Left lung (tissue), 10 donors: ENCODE data around the gene SPACA9. TPM values are rescaled to one million over a fixed set of nuclear protein-coding genes. Genes with fewer than 3 reads are reported as not detected.

Experiments
- ATAC-seq: fragments of 200-7000 bp; cut with Tn5 transposase; one replicate; pipeline ENCODE4 v1.9.1; 2020; ENCODE audit warnings: moderate library complexity
- DNase-seq, 4 donors: peaks; one replicate each; pipeline ENCODE4 v3.0.0-alpha.2; 2013 to 2020
- H3K27ac ChIP-seq, 2 donors: fragments of 200-600 bp; sonication (generic) in 1 of 2; one replicate each; pipeline versions ENCODE4 v1.5.0 to v1.8.0; 2020 to 2021
- H3K27me3 ChIP-seq, 2 donors: fragments of 200-600 bp; sonication (generic) in 1 of 2; one replicate each; pipeline versions ENCODE4 v1.5.0 to v1.8.0; 2020 to 2021
- H3K36me3 ChIP-seq, 2 donors: fragments of 200-600 bp; sonication (generic) in 1 of 2; one replicate each; pipeline versions ENCODE4 v1.5.0 to v1.8.0; 2020 to 2021
- H3K4me1 ChIP-seq, 2 donors: fragments of 200-600 bp; one replicate each; pipeline ENCODE4 v1.8.0; 2021
- H3K4me3 ChIP-seq, 2 donors: fragments of 200-600 bp; sonication (generic) in 1 of 2; one replicate each; pipeline versions ENCODE4 v1.5.0 to v1.8.0; 2020 to 2021; ENCODE audit warnings: mild to moderate bottlenecking in 1 of 2
- H3K9me3 ChIP-seq, 2 donors: fragments of 200-600 bp; sonication (generic) in 1 of 2; one replicate each; pipeline versions ENCODE4 v1.5.0 to v1.8.0; 2020 to 2021
- CTCF ChIP-seq, 2 donors: fragments of 200-600 bp; sonication (generic) in 1 of 2; IDR thresholded peaks; one replicate each; pipeline versions ENCODE4 v1.5.0 to v1.8.0; 2021; ENCODE audit warnings: antibody characterized with exemption in 2 of 2
- intact Hi-C, 2 donors: fragments of 100-400 bp; cut with DNase I; formaldehyde crosslinking; loops; one replicate each; pipeline versions ENCODE4 v1.11.2 to v1.14.2; 2022
- polyA plus RNA-seq, 6 donors: library from polyadenylated mRNA; unstranded; fragments of 120-200 nt; gene quantifications; one replicate each; pipeline ENCODE4 v1.2.1, GENCODE V29; 2013; ENCODE audit not compliant: insufficient read length in 6 of 6
- total RNA-seq, 2 donors: library from RNA; stranded (reverse); fragmentation: NEBNext Ultra II Directional; extraction: Animal tissue kit (Norgen Biotek cat#: 25700); gene quantifications; one replicate each; pipeline ENCODE4 v1.2.1, GENCODE V29; 2021
- donor health status: DM: no; HTN: yes; CAD: no.
- donor health status: DM: no; HTN: no; CAD: no.

Gene SPACA9
- total and polyA plus RNA-seq, 8 donors, result 6.9 to 13.4 (median 9.8) TPM

- no peak overlapping the region for H3K27ac ChIP-seq
- no peak for TF ChIP-seq CTCF (IDR thresholded peaks at IDR 0.05)
- H3K36me3 ChIP-seq, result peaks cover 7 to 83% of the 10 kb centered on the region in 2 donors
- ATAC-seq (no peak), DNase-seq (no peak)
- no peaks in the 10 kb centered on the region for H3K9me3 ChIP-seq
- H3K4me3 ChIP-seq, result no peak overlapping the region
- H3K27me3 ChIP-seq, result no peaks in the 10 kb centered on the region
- no peaks in the 10 kb centered on the region for H3K4me1 ChIP-seq
- intact Hi-C loops, result no loop called here
These were observed 27.0 kb downstream of the SPACA9 start for GRCh38 chr9:132905726-132906125.

- Histone ChIP-seq H3K4me3 (no peak overlapping the region), H3K36me3 (peaks cover 7 to 80% of the 10 kb centered on the region in 2 donors), H3K9me3 (no peaks in the 10 kb centered on the region), H3K27ac (no peak overlapping the region), H3K4me1 (no peaks in the 10 kb centered on the region), H3K27me3 (no peaks in the 10 kb centered on the region)
- intact Hi-C loops, result no loop called here
- ATAC-seq (no peak), DNase-seq (no peak)
- no peak for TF ChIP-seq CTCF (IDR thresholded peaks at IDR 0.05)
These were observed 29.9 kb downstream of the SPACA9 start for GRCh38 chr9:132908635-132909034.

GRCh38 chr9:132909311-132909710 is 30.6 kb downstream of the SPACA9 start:
- no peak for TF ChIP-seq CTCF (IDR thresholded peaks at IDR 0.05)
- H3K9me3 ChIP-seq, result no peaks in the 10 kb centered on the region
- no peak overlapping the region for H3K4me3 ChIP-seq
- DNase-seq (no peak), ATAC-seq (no peak)
- intact Hi-C loops, result no loop called here
- peaks cover 7 to 79% of the 10 kb centered on the region in 2 donors for H3K36me3 ChIP-seq
- H3K4me1 ChIP-seq, result no peaks in the 10 kb centered on the region
- H3K27ac ChIP-seq, result no peak overlapping the region
- H3K27me3 ChIP-seq, result no peaks in the 10 kb centered on the region

GRCh38 chr9:132910376-132910775 is 31.7 kb downstream of the SPACA9 start:
- intact Hi-C loops, result no loop called here
- TF ChIP-seq CTCF (IDR thresholded peaks at IDR 0.05), result no peak
- ATAC-seq, result no peak
- Histone ChIP-seq H3K4me1 (no peaks in the 10 kb centered on the region), H3K36me3 (peaks cover 7 to 79% of the 10 kb centered on the region in 2 donors), H3K9me3 (no peaks in the 10 kb centered on the region), H3K4me3 (no peak overlapping the region), H3K27me3 (no peaks in the 10 kb centered on the region), H3K27ac (no peak overlapping the region)
- DNase-seq, result no peak

GRCh38 chr9:132912131-132912530 is 33.4 kb downstream of the SPACA9 start:
- DNase-seq (no peak), ATAC-seq (no peak)
- no peak overlapping the region for H3K27ac ChIP-seq
- no peaks in the 10 kb centered on the region for H3K9me3 ChIP-seq
- no peaks in the 10 kb centered on the region for H3K4me1 ChIP-seq
- TF ChIP-seq CTCF (IDR thresholded peaks at IDR 0.05), result no peak
- intact Hi-C loops, result no loop called here
- no peak overlapping the region for H3K4me3 ChIP-seq
- H3K27me3 ChIP-seq, result no peaks in the 10 kb centered on the region
- H3K36me3 ChIP-seq, result peaks cover 7 to 82% of the 10 kb centered on the region in 2 donors
